ENCODE results near the gene MRPS23. TPM values are rescaled to one million over a fixed set of nuclear protein-coding genes. Genes with fewer than 3 reads are reported as not detected.

MRPS23 gene
- polyA plus RNA-seq, 1 experiment: 33.7 TPM

DNA sequence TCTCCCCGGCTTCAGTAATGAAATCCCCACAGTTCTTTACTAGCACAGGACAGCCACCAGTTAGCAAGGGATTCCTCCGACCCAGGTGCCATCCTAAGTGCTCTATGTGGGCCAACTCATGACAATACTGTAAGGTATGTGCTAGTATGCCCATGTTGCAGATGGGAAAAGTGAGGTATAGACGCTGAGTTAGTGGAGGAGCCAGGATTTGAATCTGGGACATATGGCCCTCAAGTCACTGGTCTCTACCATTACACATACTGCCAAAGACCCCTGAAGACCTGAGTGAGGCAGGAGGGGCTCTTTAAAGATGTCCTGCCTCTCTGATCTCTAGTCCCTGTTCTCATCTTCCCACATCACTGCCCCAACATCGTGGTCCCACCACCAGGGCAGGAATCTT lies 36.2 kb upstream of the MRPS23 start:
- CTCF ChIA-PET: interaction anchor here (1.1 to 8.4 kb wide), 2 partner anchors 8 to 16 kb away, joined by 3 to 95 read pairs; no protein-coding TSS in a partner anchor

DNA sequence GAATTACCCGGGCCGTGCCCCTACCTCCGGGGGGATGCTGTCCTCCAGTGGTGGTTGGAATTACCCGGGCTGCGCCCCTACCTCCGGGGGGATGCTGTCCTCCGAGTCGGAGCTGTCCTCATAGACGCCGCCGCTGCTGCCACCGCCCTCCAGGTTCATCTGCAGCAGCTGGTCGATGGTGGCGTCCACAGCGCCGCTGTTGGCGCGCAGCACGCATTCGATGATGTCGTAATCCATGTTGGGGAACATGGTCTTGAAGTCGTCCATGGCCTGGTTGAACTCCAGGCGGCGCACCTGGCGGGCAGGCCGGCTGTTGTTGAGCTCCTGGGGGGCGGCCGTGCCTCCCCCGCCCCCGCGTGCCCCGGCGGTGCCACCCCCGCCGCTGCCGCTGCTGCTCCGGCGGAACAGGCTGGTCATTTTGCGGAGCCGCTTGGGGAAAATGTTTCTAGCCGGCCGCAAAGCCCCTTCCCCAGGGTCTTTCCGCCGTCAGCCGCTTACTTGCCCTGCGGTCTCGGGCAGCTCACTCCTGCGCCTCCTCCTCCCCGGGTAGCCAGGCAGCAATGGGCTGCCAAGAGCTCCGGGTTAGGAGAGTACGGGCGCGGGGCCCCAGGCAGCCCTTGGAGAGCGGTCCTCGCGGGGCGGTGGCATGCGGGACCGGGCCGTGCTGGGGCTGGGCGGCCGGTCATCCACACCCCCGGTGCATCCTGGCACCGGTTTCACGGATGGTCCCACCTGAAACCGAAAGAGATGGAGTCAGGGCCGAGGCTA lies 35.5 kb upstream of the MRPS23 start:
- no peak for DNase-seq (ENCODE audit: low read depth)
- no peaks in the 10 kb centered on the region for H3K27me3 ChIP-seq (ENCODE audit: control insufficient read depth, insufficient read depth, low read length)
- ChIA-PET POLR2A (no interaction called here), CTCF (interaction anchor here (0.7 to 8.4 kb wide), 3 partner anchors 7 to 15 kb away, joined by 3 to 95 read pairs (median 3); no protein-coding TSS in a partner anchor)
- peaks cover 7% of the 10 kb centered on the region for H3K36me3 ChIP-seq (ENCODE audit: control insufficient read depth, insufficient read depth, low read length)
- H3K4me3 ChIP-seq (ENCODE audit: low read depth, low read length): no peak overlapping the region
- TF ChIP-seq, protein P1, sequence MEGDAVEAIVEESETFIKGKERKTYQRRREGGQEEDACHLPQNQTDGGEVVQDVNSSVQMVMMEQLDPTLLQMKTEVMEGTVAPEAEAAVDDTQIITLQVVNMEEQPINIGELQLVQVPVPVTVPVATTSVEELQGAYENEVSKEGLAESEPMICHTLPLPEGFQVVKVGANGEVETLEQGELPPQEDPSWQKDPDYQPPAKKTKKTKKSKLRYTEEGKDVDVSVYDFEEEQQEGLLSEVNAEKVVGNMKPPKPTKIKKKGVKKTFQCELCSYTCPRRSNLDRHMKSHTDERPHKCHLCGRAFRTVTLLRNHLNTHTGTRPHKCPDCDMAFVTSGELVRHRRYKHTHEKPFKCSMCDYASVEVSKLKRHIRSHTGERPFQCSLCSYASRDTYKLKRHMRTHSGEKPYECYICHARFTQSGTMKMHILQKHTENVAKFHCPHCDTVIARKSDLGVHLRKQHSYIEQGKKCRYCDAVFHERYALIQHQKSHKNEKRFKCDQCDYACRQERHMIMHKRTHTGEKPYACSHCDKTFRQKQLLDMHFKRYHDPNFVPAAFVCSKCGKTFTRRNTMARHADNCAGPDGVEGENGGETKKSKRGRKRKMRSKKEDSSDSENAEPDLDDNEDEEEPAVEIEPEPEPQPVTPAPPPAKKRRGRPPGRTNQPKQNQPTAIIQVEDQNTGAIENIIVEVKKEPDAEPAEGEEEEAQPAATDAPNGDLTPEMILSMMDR (IDR thresholded peaks at IDR 0.05; ENCODE audit: insufficient read depth, low read depth, low read length): no peak

More for the DNA sequence above, 36.2 kb upstream of the MRPS23 start:
- no peak overlapping the region for H3K4me3 ChIP-seq (ENCODE audit: low read depth, low read length)
- peaks cover 7% of the 10 kb centered on the region for H3K36me3 ChIP-seq (ENCODE audit: control insufficient read depth, insufficient read depth, low read length)
- POLR2A ChIA-PET: no interaction called here
- DNase-seq (ENCODE audit: low read depth): no peak
- no peaks in the 10 kb centered on the region for H3K27me3 ChIP-seq (ENCODE audit: control insufficient read depth, insufficient read depth, low read length)
- TF ChIP-seq, protein P1 (IDR thresholded peaks at IDR 0.05; ENCODE audit: insufficient read depth, low read depth, low read length): no peak

DNA sequence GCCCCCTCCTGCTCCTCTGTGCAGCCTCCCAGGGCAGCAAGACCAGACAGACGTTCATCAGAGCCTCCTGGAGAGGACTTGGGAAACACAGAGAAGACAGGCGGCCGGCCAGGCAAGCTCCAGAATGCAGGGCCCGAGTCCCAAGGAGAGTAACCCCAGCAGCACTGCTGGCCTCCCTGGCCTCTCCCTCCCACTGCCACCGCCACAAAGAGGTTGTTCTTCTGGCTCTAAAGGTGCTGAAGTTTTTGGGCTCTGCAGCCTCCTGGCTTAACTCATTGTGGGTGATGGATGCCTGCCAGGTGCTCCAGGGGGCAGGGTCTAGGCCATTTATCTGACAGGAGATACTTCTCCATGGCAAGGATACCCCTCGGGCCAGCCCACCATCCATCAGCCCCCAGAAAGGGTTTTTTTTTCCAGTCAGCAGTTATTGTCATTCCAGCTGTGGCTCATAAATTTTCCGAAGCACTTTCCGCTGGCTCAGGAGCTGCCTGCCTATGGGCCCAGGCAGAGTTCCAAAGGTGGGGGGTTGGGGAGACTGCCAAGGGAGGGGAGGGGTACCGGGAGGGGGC lies 32.0 kb upstream of the MRPS23 start:
- TF ChIP-seq, protein P1 (IDR thresholded peaks at IDR 0.05; ENCODE audit: insufficient read depth, low read depth, low read length): no peak
- CTCF ChIA-PET: interaction anchor here (0.8 to 9.3 kb wide), 4 partner anchors 8 to 117 kb away, joined by 3 to 95 read pairs (median 8); no protein-coding TSS in a partner anchor
- Histone ChIP-seq H3K27me3 (ENCODE audit: control insufficient read depth, insufficient read depth, low read length) (no peaks in the 10 kb centered on the region), H3K36me3 (ENCODE audit: control insufficient read depth, insufficient read depth, low read length) (peaks cover 9% of the 10 kb centered on the region), H3K4me3 (ENCODE audit: low read depth, low read length) (no peak overlapping the region)
- POLR2A ChIA-PET: interaction anchor here (0.6 to 0.7 kb wide), 2 partner anchors 9 to 101 kb away, joined by 10 to 14 read pairs; no protein-coding TSS in a partner anchor
- DNase-seq (ENCODE audit: low read depth): no peak

DNA sequence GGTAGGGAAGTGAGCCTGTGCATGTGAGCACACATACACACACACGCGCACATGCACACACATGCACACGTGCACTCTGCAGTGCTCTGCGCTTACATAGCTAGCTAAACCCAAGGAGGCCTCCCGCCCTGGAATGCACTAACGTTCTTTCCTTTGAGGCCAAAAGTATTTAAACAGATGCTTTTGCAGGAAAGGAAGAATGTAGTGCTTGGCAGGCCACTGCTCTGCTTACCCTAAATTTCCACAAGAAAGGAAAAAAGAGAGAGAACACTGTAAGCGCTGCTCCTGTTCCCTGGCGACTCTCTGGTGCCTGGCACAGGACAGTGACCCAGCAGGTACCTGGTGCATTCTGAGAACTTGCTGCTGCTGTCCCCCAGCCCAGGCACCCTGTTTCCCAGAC lies 31.3 kb upstream of the MRPS23 start:
- POLR2A ChIA-PET: interaction anchor here (0.5 kb wide), 1 partner anchor 112 kb away, joined by 3 read pairs; no protein-coding TSS in a partner anchor
- H3K27me3 ChIP-seq (ENCODE audit: control insufficient read depth, insufficient read depth, low read length): no peaks in the 10 kb centered on the region
- no peak overlapping the region for H3K4me3 ChIP-seq (ENCODE audit: low read depth, low read length)
- TF ChIP-seq, protein P1 (IDR thresholded peaks at IDR 0.05; ENCODE audit: insufficient read depth, low read depth, low read length): no peak
- H3K36me3 ChIP-seq (ENCODE audit: control insufficient read depth, insufficient read depth, low read length): peaks cover 9% of the 10 kb centered on the region
- CTCF ChIA-PET: interaction anchor here (0.7 to 9.3 kb wide), 6 partner anchors 9 to 118 kb away, joined by 3 to 95 read pairs (median 4); no protein-coding TSS in a partner anchor
- DNase-seq (ENCODE audit: low read depth): peak; percentile 44

DNA sequence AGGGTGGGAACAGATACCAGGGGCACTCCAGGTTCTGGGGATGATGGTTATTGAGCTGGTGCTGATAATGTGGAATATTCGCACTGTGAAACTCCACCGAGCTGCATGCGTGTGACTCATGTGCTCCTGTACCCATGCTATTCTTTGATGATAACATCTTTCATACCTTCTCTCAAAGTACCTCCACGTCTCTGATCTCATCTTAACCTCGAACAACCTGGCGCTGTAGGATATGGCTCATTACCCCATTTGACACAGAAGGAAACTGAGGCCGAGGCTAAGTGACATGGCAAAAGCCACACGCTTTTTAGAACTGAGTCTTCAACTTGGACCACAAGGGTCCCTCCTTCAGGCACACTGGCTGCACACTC lies 30.2 kb upstream of the MRPS23 start:
- POLR2A ChIA-PET: interaction anchor here (1.9 kb wide), 1 partner anchor 107 kb away, joined by 12 read pairs; no protein-coding TSS in a partner anchor
- Histone ChIP-seq H3K36me3 (ENCODE audit: control insufficient read depth, insufficient read depth, low read length) (peaks cover 9% of the 10 kb centered on the region), H3K4me3 (ENCODE audit: low read depth, low read length) (no peak overlapping the region), H3K27me3 (ENCODE audit: control insufficient read depth, insufficient read depth, low read length) (no peaks in the 10 kb centered on the region)
- CTCF ChIA-PET: interaction anchor here (0.5 to 14.1 kb wide), 9 partner anchors 10 to 626 kb away, joined by 3 to 122 read pairs (median 10); partner anchors contain the start of gene VEZF1
- DNase-seq (ENCODE audit: low read depth): no peak
- TF ChIP-seq, protein P1 (IDR thresholded peaks at IDR 0.05; ENCODE audit: insufficient read depth, low read depth, low read length): no peak
